ENCODE data around the gene HRH3. TPM values are rescaled to one million over a fixed set of nuclear protein-coding genes. Genes with fewer than 3 reads are reported as not detected.

The HRH3 gene
- total RNA-seq, 4 donors from 2014 or later, result not detected

DNA sequence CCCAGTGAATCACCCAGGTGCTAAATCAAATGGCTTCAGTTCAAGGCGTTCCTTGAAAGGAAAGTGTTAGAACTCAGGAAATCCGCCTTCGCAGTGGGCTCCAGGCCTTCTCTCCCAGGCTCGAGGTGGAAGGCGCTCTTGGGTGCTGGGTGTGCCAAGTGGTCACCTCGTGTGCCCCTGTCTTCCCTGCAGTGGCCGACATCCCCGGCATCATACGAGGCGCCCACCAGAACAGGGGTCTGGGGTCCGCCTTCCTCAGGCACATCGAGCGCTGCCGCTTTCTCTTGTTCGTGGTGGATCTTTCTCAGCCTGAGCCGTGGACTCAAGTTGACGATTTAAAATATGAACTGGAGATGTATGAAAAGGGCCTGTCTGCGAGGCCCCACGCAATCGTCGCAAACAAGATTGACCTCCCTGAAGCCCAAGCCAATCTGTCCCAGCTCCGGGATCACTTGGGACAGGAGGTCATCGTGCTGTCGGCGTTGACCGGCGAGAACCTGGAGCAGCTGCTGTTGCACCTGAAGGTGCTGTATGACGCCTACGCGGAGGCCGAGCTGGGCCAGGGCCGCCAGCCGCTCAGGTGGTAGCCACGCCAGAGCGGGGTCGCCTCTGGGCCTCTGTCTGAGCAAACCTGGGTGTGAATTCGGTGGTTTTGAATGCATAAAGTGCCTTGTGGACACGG is 19.4 kb downstream of the HRH3 start:
- TF ChIP-seq CTCF (IDR thresholded peaks at IDR 0.05; ENCODE audit: low read depth), result no peak

GRCh38 chr20:62198931-62199330 is 21.1 kb downstream of the HRH3 start:
- TF ChIP-seq CTCF (IDR thresholded peaks at IDR 0.05; ENCODE audit: low read depth), result no peak

DNA sequence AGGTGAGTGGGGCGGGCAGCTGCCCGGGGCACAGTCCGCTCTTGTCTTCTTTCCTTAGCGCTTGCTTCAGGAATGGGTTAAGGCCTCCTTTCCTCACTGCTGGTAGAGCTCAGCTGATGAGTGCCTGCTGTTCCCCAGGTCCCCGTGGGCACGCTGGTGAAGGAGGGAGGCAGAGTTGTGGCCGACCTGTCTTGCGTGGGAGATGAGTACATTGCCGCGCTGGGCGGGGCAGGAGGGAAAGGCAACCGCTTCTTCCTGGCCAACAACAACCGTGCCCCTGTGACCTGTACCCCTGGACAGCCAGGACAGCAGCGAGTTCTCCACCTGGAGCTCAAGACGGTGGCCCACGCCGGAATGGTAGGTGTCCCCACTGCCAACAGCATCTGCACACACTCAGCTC is 21.6 kb downstream of the HRH3 start:
- TF ChIP-seq CTCF (IDR thresholded peaks at IDR 0.05; ENCODE audit: low read depth), result no peak

DNA sequence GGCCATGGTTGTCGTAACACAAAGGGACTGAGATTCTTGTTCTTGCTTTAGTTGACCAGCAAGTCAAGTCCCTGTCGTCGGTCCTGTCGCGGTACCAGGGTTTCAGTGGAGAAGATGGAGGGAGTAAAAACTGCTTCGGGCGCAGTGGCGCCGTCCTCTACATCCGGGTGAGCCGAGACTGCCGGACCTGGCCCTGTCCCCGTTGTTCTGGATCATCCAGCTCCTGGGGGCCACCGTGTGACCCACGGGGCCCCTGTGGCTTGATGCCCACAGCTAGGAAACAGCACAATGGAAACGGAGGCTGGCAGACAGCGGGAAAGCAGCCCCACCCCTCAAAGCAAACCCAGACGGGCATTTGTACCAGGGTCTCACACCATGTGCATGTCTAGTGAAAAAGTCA is 22.3 kb downstream of the HRH3 start:
- TF ChIP-seq CTCF (IDR thresholded peaks at IDR 0.05; ENCODE audit: low read depth), result no peak

DNA sequence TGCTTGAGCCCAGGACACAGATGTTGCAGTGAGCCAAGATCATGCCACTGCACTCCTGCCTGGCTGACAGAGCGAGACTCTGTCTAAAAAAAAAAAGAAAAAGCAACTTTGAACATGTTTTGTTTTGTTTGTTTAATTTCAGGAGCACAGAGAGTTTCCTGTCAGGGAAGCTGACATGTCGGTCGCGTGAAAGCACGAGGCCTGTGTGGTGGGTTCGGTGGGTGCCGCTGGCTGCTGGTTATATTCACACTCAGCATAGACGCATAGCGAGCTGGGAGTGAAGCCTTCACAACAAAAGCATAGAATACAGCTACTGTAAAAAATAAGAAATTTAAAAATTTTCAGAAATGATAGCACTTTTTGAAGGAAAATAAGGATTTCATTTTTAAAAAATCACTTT is 22.8 kb downstream of the HRH3 start:
- no peak for TF ChIP-seq CTCF (IDR thresholded peaks at IDR 0.05; ENCODE audit: low read depth)

DNA sequence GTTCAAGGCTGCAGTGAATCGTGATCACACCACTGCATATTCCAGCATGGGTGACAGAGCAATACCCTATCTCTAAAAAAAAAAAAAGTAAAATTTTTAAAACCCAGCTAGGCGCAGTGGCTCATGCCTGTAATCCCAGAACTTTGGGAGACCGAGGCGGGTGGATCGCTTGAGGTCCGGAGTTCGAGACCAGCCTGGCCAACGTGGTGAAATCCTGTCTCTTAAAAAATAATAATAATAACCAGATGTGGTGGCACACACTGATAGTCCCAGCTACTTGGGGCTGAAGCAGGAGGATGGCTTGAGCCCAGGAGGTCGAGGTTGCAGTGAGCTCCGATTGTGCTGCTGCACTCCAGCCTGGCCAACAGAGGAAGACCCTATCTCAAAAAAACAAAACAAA is 23.8 kb downstream of the HRH3 start:
- no peak for TF ChIP-seq CTCF (IDR thresholded peaks at IDR 0.05; ENCODE audit: low read depth)

- TF ChIP-seq CTCF (IDR thresholded peaks at IDR 0.05; ENCODE audit: low read depth), result no peak
Measured at GRCh38 chr20:62195736-62196135, 24.3 kb downstream of the HRH3 start.

Measured in subcutaneous adipose tissue (tissue), 4 donors.